WERI-Rb-1 (cell line): Measurements from ENCODE around the gene KIF24.
"Not testable (repeated sequence)": the region's sequence is repeated elsewhere in the genome, so short reads cannot be mapped to it uniquely, and the experiment has no call there.

Experiments used
- DNase-seq: peaks from one replicate; pipeline ENCODE4 v3.0.0-alpha.2; 2020
- H3K27ac ChIP-seq: fragments of 250-450 bp; sonication (Bioruptor Pico); 2 replicates; pipeline ENCODE4 v1.5.1; 2020; ENCODE audit warnings: mild to moderate bottlenecking, moderate library complexity
- H3K27me3 ChIP-seq: fragments of 250-450 bp; sonication (Bioruptor Pico); 2 replicates; pipeline ENCODE4 v1.5.1; 2021; ENCODE audit warnings: mild to moderate bottlenecking, low read depth, moderate library complexity; ENCODE audit not compliant: insufficient read depth, severe bottlenecking
- H3K36me3 ChIP-seq: fragments of 250-450 bp; sonication (Bioruptor Pico); 2 replicates; pipeline ENCODE4 v1.5.1; 2020; ENCODE audit warnings: mild to moderate bottlenecking, moderate library complexity
- H3K4me3 ChIP-seq: 2 replicates; pipeline ENCODE4 v1.5.1; 2011; ENCODE audit warnings: low read depth, mild to moderate bottlenecking, control low read depth, low read length
- H3K9me3 ChIP-seq: fragments of 250-450 bp; sonication (Bioruptor Pico); 2 replicates; pipeline ENCODE4 v1.5.1; 2021; ENCODE audit warnings: mild to moderate bottlenecking, moderate library complexity; ENCODE audit not compliant: severe bottlenecking
- TF ChIP-seq, protein P1 (sequence below): IDR thresholded peaks from 2 replicates; pipeline ENCODE4 v1.5.1; 2011; ENCODE audit warnings: low read depth, mild to moderate bottlenecking, control low read depth, inconsistent platforms, low read length

Gene KIF24

GRCh38 chr9:34371886-34372466 lies 42.9 kb upstream of the KIF24 start:
- H3K9me3 ChIP-seq, result peaks cover 6% of the 10 kb centered on the region
- TF ChIP-seq, protein P1, sequence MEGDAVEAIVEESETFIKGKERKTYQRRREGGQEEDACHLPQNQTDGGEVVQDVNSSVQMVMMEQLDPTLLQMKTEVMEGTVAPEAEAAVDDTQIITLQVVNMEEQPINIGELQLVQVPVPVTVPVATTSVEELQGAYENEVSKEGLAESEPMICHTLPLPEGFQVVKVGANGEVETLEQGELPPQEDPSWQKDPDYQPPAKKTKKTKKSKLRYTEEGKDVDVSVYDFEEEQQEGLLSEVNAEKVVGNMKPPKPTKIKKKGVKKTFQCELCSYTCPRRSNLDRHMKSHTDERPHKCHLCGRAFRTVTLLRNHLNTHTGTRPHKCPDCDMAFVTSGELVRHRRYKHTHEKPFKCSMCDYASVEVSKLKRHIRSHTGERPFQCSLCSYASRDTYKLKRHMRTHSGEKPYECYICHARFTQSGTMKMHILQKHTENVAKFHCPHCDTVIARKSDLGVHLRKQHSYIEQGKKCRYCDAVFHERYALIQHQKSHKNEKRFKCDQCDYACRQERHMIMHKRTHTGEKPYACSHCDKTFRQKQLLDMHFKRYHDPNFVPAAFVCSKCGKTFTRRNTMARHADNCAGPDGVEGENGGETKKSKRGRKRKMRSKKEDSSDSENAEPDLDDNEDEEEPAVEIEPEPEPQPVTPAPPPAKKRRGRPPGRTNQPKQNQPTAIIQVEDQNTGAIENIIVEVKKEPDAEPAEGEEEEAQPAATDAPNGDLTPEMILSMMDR, result no peak
- peaks cover 16% of the 10 kb centered on the region for H3K36me3 ChIP-seq
- no peaks in the 10 kb centered on the region for H3K27me3 ChIP-seq
- no peak for DNase-seq
- no peak overlapping the region for H3K27ac ChIP-seq
- no peak overlapping the region for H3K4me3 ChIP-seq

- TF ChIP-seq, protein P1, result no peak
- peaks cover 6% of the 10 kb centered on the region for H3K9me3 ChIP-seq
- no peak overlapping the region for H3K4me3 ChIP-seq
- no peak overlapping the region for H3K27ac ChIP-seq
- H3K27me3 ChIP-seq, result no peaks in the 10 kb centered on the region
- no peak for DNase-seq
- peaks cover 16% of the 10 kb centered on the region for H3K36me3 ChIP-seq
Measured at GRCh38 chr9:34370970-34371880, 42.2 kb upstream of the KIF24 start.

GRCh38 chr9:34370335-34370969 lies 41.4 kb upstream of the KIF24 start:
- Histone ChIP-seq H3K4me3 (no peak overlapping the region), H3K9me3 (peaks cover 6% of the 10 kb centered on the region), H3K27me3 (no peaks in the 10 kb centered on the region), H3K36me3 (peaks cover 16% of the 10 kb centered on the region), H3K27ac (no peak overlapping the region)
- DNase-seq, result no peak
- TF ChIP-seq, protein P1, result no peak

- TF ChIP-seq, protein P1, result no peak
- no peaks in the 10 kb centered on the region for H3K27me3 ChIP-seq
- H3K27ac ChIP-seq, result no peak overlapping the region
- peaks cover 16% of the 10 kb centered on the region for H3K36me3 ChIP-seq
- H3K4me3 ChIP-seq, result no peak overlapping the region
- peaks cover 6% of the 10 kb centered on the region for H3K9me3 ChIP-seq
- DNase-seq, result no peak
Measured at GRCh38 chr9:34369636-34370035, 40.6 kb upstream of the KIF24 start.

DNA sequence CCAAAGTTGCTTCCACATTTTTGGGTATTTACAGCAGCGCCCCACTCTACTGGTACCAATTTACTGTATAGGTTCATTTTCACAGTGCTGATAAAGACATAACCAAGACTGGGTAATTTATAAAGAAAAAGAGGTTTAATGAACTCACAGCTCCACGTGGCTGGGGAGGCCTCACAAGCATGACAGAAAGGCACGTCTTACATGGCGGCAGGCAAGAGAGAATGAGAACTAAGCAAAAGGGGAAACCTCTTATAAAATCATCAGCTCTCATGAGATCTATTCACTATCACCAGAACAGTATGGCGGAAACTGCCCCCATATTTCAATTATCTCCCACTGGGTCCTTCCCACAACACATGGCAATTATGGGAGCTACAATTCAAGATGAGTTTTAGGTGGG lies 39.7 kb upstream of the KIF24 start:
- not testable (repeated sequence) for H3K4me3 ChIP-seq, H3K27ac ChIP-seq, H3K27me3 ChIP-seq, H3K9me3 ChIP-seq, DNase-seq
- peaks cover 16% of the 10 kb centered on the region for H3K36me3 ChIP-seq

- H3K27me3 ChIP-seq, result not testable (repeated sequence)
Measured at GRCh38 chr9:34367751-34368410, 38.8 kb upstream of the KIF24 start.

More at GRCh38 chr9:34367751-34368410, 38.8 kb upstream of the KIF24 start:
- H3K36me3 ChIP-seq, result peaks cover 16% of the 10 kb centered on the region
- not testable (repeated sequence) for H3K27ac ChIP-seq, H3K4me3 ChIP-seq, H3K9me3 ChIP-seq, DNase-seq
